HCT116 (cell line): ENCODE measurements around the gene BNIPL. TPM values are rescaled to one million over a fixed set of nuclear protein-coding genes. Genes with fewer than 3 reads are reported as not detected.

Experiments
- ATAC-seq: fragments of 200-7000 bp; cut with Tn5 transposase; 2 replicates; pipeline ENCODE4 v1.9.1; 2020; ENCODE audit warnings: mild to moderate bottlenecking, moderate library complexity
- BruUV-seq: library from RNA; stranded (reverse); fragments of 400-500 nt; replicated peaks from 2 replicates; lab custom pipeline; 2021; lab: Mats Ljungman, UMichigan
- CTCF ChIA-PET: fragments of 300-600 bp; sonication (Branson Sonifier 250); formaldehyde crosslinking; loops from one replicate; lab custom pipeline; 2021; ENCODE audit warnings: antibody characterized with exemption; lab: Charles Lee
- POLR2A ChIA-PET: fragments of 300-600, 350-600 bp; sonication (Branson Sonifier 250); formaldehyde crosslinking; loops from one replicate; lab custom pipeline; 2021; ENCODE audit warnings: antibody characterized with exemption; lab: Charles Lee
- RAD21 ChIA-PET, 2 experiments: fragments of 300-600 bp; sonication (Branson Sonifier 250); formaldehyde crosslinking; loops; one replicate each; lab custom pipeline; 2023; ENCODE audit warnings: low total read pairs in 2 of 2; ENCODE audit not compliant: uncharacterized antibody in 2 of 2, unreplicated experiment in 2 of 2, low non-redundant PET in 1 of 2; lab: Charles Lee
- DNase-seq: peaks from one replicate; pipeline ENCODE4 v3.0.0-alpha.2; 2010; ENCODE audit warnings: low read depth, low spot score
- H2AFZ ChIP-seq: fragments of 200-600 bp; shearing (Covaris generic), sonication (generic); 2 replicates; pipeline ENCODE4 v1.6.1; 2017; ENCODE audit warnings: low read depth, mixed run types, mixed read lengths, antibody characterized with exemption, low read length; ENCODE audit not compliant: poor library complexity, severe bottlenecking
- H3K27ac ChIP-seq: 2 replicates; pipeline ENCODE4 v1.5.1; 2012; ENCODE audit warnings: low read depth, low read length
- H3K27me3 ChIP-seq: fragments of 200-600 bp; sonication (generic); 2 replicates; pipeline ENCODE4 v1.6.1; 2016; ENCODE audit warnings: mixed run types, low read length, mixed read lengths; ENCODE audit not compliant: insufficient read depth
- H3K36me3 ChIP-seq, 2 experiments: fragments of 200-500 bp in 1 of 2; fragments of 200-600 bp in 1 of 2; sonication (Bioruptor generic) in 1 of 2; sonication (generic) in 1 of 2; 2 replicates each; pipeline versions ENCODE4 v1.5.1 to v1.6.1; 2014 to 2016; ENCODE audit warnings: low read length in 2 of 2, inconsistent platforms in 1 of 2, mixed read lengths in 1 of 2, mixed run types in 1 of 2; ENCODE audit not compliant: insufficient read depth in 2 of 2, control insufficient read depth in 1 of 2
- H3K4me1 ChIP-seq, 2 experiments: fragments of 200-600 bp in 1 of 2; sonication (generic) in 1 of 2; 2 replicates each; pipeline versions ENCODE4 v1.5.1 to v1.6.1; 2012 to 2017; ENCODE audit warnings: low read length in 2 of 2, inconsistent platforms in 1 of 2, mild to moderate bottlenecking in 1 of 2, mixed read lengths in 1 of 2, mixed run types in 1 of 2, moderate library complexity in 1 of 2; ENCODE audit not compliant: insufficient read depth in 2 of 2, control insufficient read depth in 1 of 2
- H3K4me2 ChIP-seq: fragments of 200-600 bp; sonication (generic); 2 replicates; pipeline ENCODE4 v1.6.1; 2017; ENCODE audit warnings: mixed run types, low read length, mixed read lengths
- H3K4me3 ChIP-seq, 2 experiments: fragments of 200-600 bp in 1 of 2; sonication (generic) in 1 of 2; replicated peaks in 1 of 2; 2 replicates each; pipeline ENCODE4 v1.5.1; 2011 to 2016; ENCODE audit warnings: low read length in 2 of 2, control low read depth in 1 of 2, low read depth in 1 of 2, mild to moderate bottlenecking in 1 of 2, mixed read lengths in 1 of 2, mixed run types in 1 of 2
- H3K79me2 ChIP-seq: fragments of 200-600 bp; sonication (generic); 2 replicates; pipeline ENCODE4 v1.6.1; 2017; ENCODE audit warnings: mild to moderate bottlenecking, mixed run types, low read length, moderate library complexity, mixed read lengths; ENCODE audit not compliant: insufficient read depth
- H3K9ac ChIP-seq: fragments of 200-600 bp; sonication (generic); 2 replicates; pipeline ENCODE4 v1.6.1; 2016; ENCODE audit warnings: low read length, mixed read lengths
- H3K9me2 ChIP-seq: fragments of 200-600 bp; sonication (generic), shearing (Covaris generic); 2 replicates; pipeline ENCODE4 v1.6.1; 2017; ENCODE audit warnings: mixed run types, mild to moderate bottlenecking, moderate library complexity; ENCODE audit not compliant: insufficient read depth
- H3K9me3 ChIP-seq, 2 experiments: fragments of 200-500 bp in 1 of 2; fragments of 200-600 bp in 1 of 2; sonication (Bioruptor generic) in 1 of 2; sonication (generic) in 1 of 2; 2 replicates each; pipeline ENCODE4 v1.6.1; 2014 to 2017; ENCODE audit warnings: low read length in 2 of 2, mixed read lengths in 2 of 2, inconsistent platforms in 1 of 2, low read depth in 1 of 2, mild to moderate bottlenecking in 1 of 2, mixed run types in 1 of 2, moderate library complexity in 1 of 2; ENCODE audit not compliant: control insufficient read depth in 1 of 2, insufficient read depth in 1 of 2
- H4K20me1 ChIP-seq: fragments of 200-600 bp; sonication (generic), shearing (Covaris generic); 2 replicates; pipeline ENCODE4 v1.6.1; 2017; ENCODE audit warnings: mixed run types, mild to moderate bottlenecking, moderate library complexity; ENCODE audit not compliant: insufficient read depth
- CEBPB ChIP-seq: IDR thresholded peaks from 2 replicates; pipeline ENCODE4 v1.6.1; 2012; ENCODE audit warnings: low read depth
- EGR1 ChIP-seq: IDR thresholded peaks from 2 replicates; pipeline ENCODE4 v1.6.1; 2012; ENCODE audit warnings: low read depth
- EZH2 ChIP-seq: fragments of 200-600 bp; sonication (generic); IDR thresholded peaks from 2 replicates; pipeline ENCODE4 v1.6.1; 2017; ENCODE audit warnings: antibody characterized with exemption, mixed run types
- FOSL1 ChIP-seq: IDR thresholded peaks from 2 replicates; pipeline ENCODE4 v1.6.1; 2012; ENCODE audit warnings: low read depth
- POLR2A ChIP-seq: IDR thresholded peaks from 2 replicates; pipeline ENCODE4 v1.7.0; 2011; ENCODE audit warnings: borderline replicate concordance; ENCODE audit not compliant: insufficient read depth, insufficient read length; ENCODE audit errors: extremely low read depth
- RAD21 ChIP-seq: IDR thresholded peaks from 2 replicates; pipeline ENCODE4 v1.6.1; 2012; ENCODE audit warnings: low read depth, mild to moderate bottlenecking
- SIN3A ChIP-seq: IDR thresholded peaks from 2 replicates; pipeline ENCODE4 v1.6.1; 2012; ENCODE audit warnings: low read depth
- SP1 ChIP-seq: IDR thresholded peaks from 2 replicates; pipeline ENCODE4 v1.6.1; 2012; ENCODE audit warnings: low read depth
- SRF ChIP-seq: IDR thresholded peaks from 2 replicates; pipeline ENCODE4 v1.6.1; 2012; ENCODE audit warnings: low read depth
- TCF7L2 ChIP-seq: IDR thresholded peaks from 2 replicates; pipeline ENCODE4 v1.7.0; 2011; ENCODE audit warnings: borderline replicate concordance, inconsistent platforms; ENCODE audit not compliant: insufficient read depth, insufficient read length; ENCODE audit errors: extremely low read depth
- YY1 ChIP-seq: IDR thresholded peaks from 2 replicates; pipeline ENCODE4 v1.6.1; 2011; ENCODE audit warnings: low read length, low read depth, moderate library complexity, mild to moderate bottlenecking; ENCODE audit not compliant: insufficient replicate concordance; ENCODE audit errors: extremely low read depth
- ZFX ChIP-seq: fragments of 450-650 bp; IDR thresholded peaks from 2 replicates; pipeline ENCODE4 v1.6.1; 2017
- ZNF274 ChIP-seq: fragments of 200-500 bp; sonication (Bioruptor generic); IDR thresholded peaks from 2 replicates; pipeline ENCODE4 v1.6.1; 2014; ENCODE audit warnings: mild to moderate bottlenecking, low read depth, low read length, inconsistent platforms
- intact Hi-C: fragments of 100-400 bp; cut with micrococcal nuclease; formaldehyde crosslinking; loops from 2 replicates; pipeline ENCODE4 v1.10.0; 2022
- total RNA-seq: library from RNA; stranded (reverse); gene quantifications from one replicate; pipeline ENCODE4 v1.2.1, GENCODE V29; 2021; ENCODE audit not compliant: unreplicated experiment
- TF ChIP-seq, protein P1 (sequence below): IDR thresholded peaks from 2 replicates; pipeline ENCODE4 v1.6.1; 2012; ENCODE audit warnings: low read depth
- TF ChIP-seq, protein P2 (sequence below), 3 experiments: fragments of 200-600 bp in 1 of 3; sonication (generic) in 1 of 3; IDR thresholded peaks in 2 of 3; conservative IDR thresholded peaks in 1 of 3; 2 replicates each; pipeline ENCODE4 v1.5.1; 2012 to 2017; ENCODE audit warnings: low read depth in 2 of 3, low read length in 2 of 3, antibody characterized with exemption in 1 of 3, borderline replicate concordance in 1 of 3, control low read depth in 1 of 3, mild to moderate bottlenecking in 1 of 3, mixed read lengths in 1 of 3, mixed run types in 1 of 3, moderate library complexity in 1 of 3; ENCODE audit not compliant: insufficient read depth in 1 of 3
- TF ChIP-seq, protein P3 (sequence below): IDR thresholded peaks from 2 replicates; pipeline ENCODE4 v1.6.1; 2012

Gene BNIPL
- total RNA-seq, 1 experiment from 2014 or later, result 0.86 TPM

DNA sequence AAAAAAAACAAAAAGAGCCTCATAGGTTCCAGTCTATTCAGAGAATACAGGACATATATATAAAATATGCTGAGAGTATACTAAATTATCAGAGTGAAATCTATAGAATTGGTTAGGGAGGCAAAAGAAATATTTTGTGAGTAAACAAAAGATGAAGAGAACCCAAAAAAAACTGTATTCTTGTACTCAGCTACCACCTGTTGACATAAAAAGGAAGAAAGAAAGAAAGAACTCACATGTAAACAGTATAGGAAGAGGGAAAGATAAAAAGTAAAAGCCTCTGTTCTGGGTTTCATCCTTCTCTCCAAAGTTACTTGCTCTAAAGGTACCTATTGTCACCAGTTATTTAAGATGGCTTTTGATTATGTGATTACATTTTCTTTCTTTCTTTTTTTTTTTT lies 9.9 kb upstream of the BNIPL start:
- no peak overlapping the region for H2AFZ ChIP-seq
- BruUV-seq, result no TSS peak
- H3K9me2 ChIP-seq, result no peaks in the 10 kb centered on the region
- H3K27ac ChIP-seq, result no peak overlapping the region
- H3K36me3 ChIP-seq, result peaks cover 10 to 13% of the 10 kb centered on the region in 2 experiments; a peak in 2 of 4 replicates
- ChIA-PET RAD21 (no interaction called here), POLR2A (no interaction called here), CTCF (no interaction called here)
- ATAC-seq (no peak), DNase-seq (no peak)
- no peaks in the 10 kb centered on the region for H3K79me2 ChIP-seq
- H3K9me3 ChIP-seq, result no peaks in the 10 kb centered on the region
- H3K4me3 ChIP-seq, result no peak overlapping the region
- intact Hi-C loops, result loop anchor here (10.0 kb wide), 1 partner anchor 218 kb away; no protein-coding TSS in a partner anchor
- TF ChIP-seq POLR2A (no peak), EZH2 (no peak), ZFX (no peak), CEBPB (no peak), ZNF274 (no peak), FOSL1 (no peak), RAD21 (no peak)
- no peaks in the 10 kb centered on the region for H4K20me1 ChIP-seq
- H3K27me3 ChIP-seq, result no peaks in the 10 kb centered on the region
- H3K9ac ChIP-seq, result no peak overlapping the region
- no peak overlapping the region for H3K4me2 ChIP-seq
- H3K4me1 ChIP-seq, result no peaks in the 10 kb centered on the region

DNA sequence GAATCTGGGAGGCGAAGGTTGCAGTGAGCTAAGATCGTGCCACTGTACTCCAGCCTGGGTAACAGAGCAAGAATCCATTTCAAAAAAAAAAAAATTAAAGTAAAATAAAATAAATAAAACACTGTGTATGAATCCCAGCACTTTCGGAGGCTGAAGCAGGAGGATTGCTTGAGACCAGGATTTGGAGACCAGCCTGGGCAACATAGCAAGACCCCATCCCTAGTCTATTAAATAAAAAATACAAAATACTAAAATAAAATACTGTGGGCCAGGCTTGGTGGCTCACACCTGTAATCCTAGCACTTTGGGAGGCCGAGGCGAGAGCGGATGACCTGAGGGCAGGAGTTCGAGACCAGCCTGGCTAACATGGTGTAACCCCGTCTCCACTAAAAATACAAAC lies 4.2 kb upstream of the BNIPL start:
- CTCF ChIA-PET, result no interaction called here
- TF ChIP-seq EZH2 (no peak), YY1 (no peak), SP1 (no peak), SIN3A (no peak), EGR1 (no peak), CEBPB (no peak), TCF7L2 (no peak), SRF (no peak), ZNF274 (no peak), ZFX (no peak)
- TF ChIP-seq, protein P1, sequence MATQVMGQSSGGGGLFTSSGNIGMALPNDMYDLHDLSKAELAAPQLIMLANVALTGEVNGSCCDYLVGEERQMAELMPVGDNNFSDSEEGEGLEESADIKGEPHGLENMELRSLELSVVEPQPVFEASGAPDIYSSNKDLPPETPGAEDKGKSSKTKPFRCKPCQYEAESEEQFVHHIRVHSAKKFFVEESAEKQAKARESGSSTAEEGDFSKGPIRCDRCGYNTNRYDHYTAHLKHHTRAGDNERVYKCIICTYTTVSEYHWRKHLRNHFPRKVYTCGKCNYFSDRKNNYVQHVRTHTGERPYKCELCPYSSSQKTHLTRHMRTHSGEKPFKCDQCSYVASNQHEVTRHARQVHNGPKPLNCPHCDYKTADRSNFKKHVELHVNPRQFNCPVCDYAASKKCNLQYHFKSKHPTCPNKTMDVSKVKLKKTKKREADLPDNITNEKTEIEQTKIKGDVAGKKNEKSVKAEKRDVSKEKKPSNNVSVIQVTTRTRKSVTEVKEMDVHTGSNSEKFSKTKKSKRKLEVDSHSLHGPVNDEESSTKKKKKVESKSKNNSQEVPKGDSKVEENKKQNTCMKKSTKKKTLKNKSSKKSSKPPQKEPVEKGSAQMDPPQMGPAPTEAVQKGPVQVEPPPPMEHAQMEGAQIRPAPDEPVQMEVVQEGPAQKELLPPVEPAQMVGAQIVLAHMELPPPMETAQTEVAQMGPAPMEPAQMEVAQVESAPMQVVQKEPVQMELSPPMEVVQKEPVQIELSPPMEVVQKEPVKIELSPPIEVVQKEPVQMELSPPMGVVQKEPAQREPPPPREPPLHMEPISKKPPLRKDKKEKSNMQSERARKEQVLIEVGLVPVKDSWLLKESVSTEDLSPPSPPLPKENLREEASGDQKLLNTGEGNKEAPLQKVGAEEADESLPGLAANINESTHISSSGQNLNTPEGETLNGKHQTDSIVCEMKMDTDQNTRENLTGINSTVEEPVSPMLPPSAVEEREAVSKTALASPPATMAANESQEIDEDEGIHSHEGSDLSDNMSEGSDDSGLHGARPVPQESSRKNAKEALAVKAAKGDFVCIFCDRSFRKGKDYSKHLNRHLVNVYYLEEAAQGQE, result no peak
- TF ChIP-seq, protein P2, sequence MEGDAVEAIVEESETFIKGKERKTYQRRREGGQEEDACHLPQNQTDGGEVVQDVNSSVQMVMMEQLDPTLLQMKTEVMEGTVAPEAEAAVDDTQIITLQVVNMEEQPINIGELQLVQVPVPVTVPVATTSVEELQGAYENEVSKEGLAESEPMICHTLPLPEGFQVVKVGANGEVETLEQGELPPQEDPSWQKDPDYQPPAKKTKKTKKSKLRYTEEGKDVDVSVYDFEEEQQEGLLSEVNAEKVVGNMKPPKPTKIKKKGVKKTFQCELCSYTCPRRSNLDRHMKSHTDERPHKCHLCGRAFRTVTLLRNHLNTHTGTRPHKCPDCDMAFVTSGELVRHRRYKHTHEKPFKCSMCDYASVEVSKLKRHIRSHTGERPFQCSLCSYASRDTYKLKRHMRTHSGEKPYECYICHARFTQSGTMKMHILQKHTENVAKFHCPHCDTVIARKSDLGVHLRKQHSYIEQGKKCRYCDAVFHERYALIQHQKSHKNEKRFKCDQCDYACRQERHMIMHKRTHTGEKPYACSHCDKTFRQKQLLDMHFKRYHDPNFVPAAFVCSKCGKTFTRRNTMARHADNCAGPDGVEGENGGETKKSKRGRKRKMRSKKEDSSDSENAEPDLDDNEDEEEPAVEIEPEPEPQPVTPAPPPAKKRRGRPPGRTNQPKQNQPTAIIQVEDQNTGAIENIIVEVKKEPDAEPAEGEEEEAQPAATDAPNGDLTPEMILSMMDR (IDR thresholded peaks at IDR 0.05 in 2 of 3, conservative IDR thresholded peaks at IDR 0.05 in 1 of 3; ENCODE audit: borderline replicate concordance in 1 of 3, insufficient read depth in 1 of 3, low read depth in 2 of 3, low read length in 2 of 3), result no peak
- TF ChIP-seq, protein P3, sequence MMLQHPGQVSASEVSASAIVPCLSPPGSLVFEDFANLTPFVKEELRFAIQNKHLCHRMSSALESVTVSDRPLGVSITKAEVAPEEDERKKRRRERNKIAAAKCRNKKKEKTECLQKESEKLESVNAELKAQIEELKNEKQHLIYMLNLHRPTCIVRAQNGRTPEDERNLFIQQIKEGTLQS, result no peak
- POLR2A ChIA-PET, result interaction anchor here (0.6 kb wide), 1 partner anchor 21 kb away, joined by 3 read pairs; no protein-coding TSS in a partner anchor

More for the DNA sequence above, 4.2 kb upstream of the BNIPL start:
- DNase-seq, result no peak
- H3K27me3 ChIP-seq, result no peaks in the 10 kb centered on the region
- no peaks in the 10 kb centered on the region for H3K9me3 ChIP-seq
- no peak for ATAC-seq
- RAD21 ChIA-PET, result no interaction called here
- no peaks in the 10 kb centered on the region for H3K79me2 ChIP-seq
- H3K4me1 ChIP-seq, result peaks cover 5% of the 10 kb centered on the region in 2 experiments; a peak in 3 of 4 replicates
- peaks cover 10 to 20% of the 10 kb centered on the region in 2 experiments; a peak in 3 of 4 replicates for H3K36me3 ChIP-seq
- BruUV-seq, result no TSS peak
- H2AFZ ChIP-seq, result no peak overlapping the region
- H3K9me2 ChIP-seq, result no peaks in the 10 kb centered on the region
- H3K4me3 ChIP-seq, result no peak overlapping the region
- H3K27ac ChIP-seq, result no peak overlapping the region
- H4K20me1 ChIP-seq, result no peaks in the 10 kb centered on the region
- intact Hi-C loops, result no loop called here
- no peak overlapping the region for H3K4me2 ChIP-seq
- H3K9ac ChIP-seq, result no peak overlapping the region
